HG03045 (cell line): ENCODE measurements around the gene TRIM66.

Source experiments
- ATAC-seq: cut with Tn5 transposase; IDR thresholded peaks from one replicate; pipeline ENCODE4 v1.9.1; 2021; ENCODE audit warnings: mild to moderate bottlenecking, moderate library complexity; ENCODE audit not compliant: unreplicated experiment

Gene TRIM66

GRCh38 chr11:8658321-8659057 lies 24.0 kb downstream of the TRIM66 start:
- no peak for ATAC-seq

- ATAC-seq: no peak
Observed at GRCh38 chr11:8656291-8656690, 26.2 kb downstream of the TRIM66 start.

- no peak for ATAC-seq
Observed at GRCh38 chr11:8654503-8654902, 28.0 kb downstream of the TRIM66 start.

GRCh38 chr11:8652140-8652539 lies 30.3 kb downstream of the TRIM66 start:
- ATAC-seq: no peak

GRCh38 chr11:8650401-8650990 lies 32.0 kb downstream of the TRIM66 start:
- ATAC-seq: no peak

- no peak for ATAC-seq
Observed at GRCh38 chr11:8649361-8649760, 33.1 kb downstream of the TRIM66 start.

GRCh38 chr11:8646873-8647272 lies 35.6 kb downstream of the TRIM66 start:
- no peak for ATAC-seq

- no peak for ATAC-seq
Observed at GRCh38 chr11:8642196-8642841, 40.1 kb downstream of the TRIM66 start.

- no peak for ATAC-seq
Observed at GRCh38 chr11:8641332-8641731, 41.1 kb downstream of the TRIM66 start.

GRCh38 chr11:8640267-8640906 lies 42.1 kb downstream of the TRIM66 start:
- no peak for ATAC-seq

- no peak for ATAC-seq
Observed at GRCh38 chr11:8639655-8640054, 42.8 kb downstream of the TRIM66 start.

- no peak for ATAC-seq
Observed at GRCh38 chr11:8638300-8638699, 44.2 kb downstream of the TRIM66 start.

- no peak for ATAC-seq
Observed at GRCh38 chr11:8636127-8636526, 46.3 kb downstream of the TRIM66 start.

GRCh38 chr11:8634498-8634897 lies 48.0 kb downstream of the TRIM66 start:
- ATAC-seq: no peak

GRCh38 chr11:8631395-8632118 lies 50.9 kb downstream of the TRIM66 start:
- no peak for ATAC-seq

- ATAC-seq: no peak
Observed at GRCh38 chr11:8624698-8625097, 57.8 kb downstream of the TRIM66 start.

- ATAC-seq: no peak
Observed at GRCh38 chr11:8621147-8621546, 61.3 kb downstream of the TRIM66 start.

GRCh38 chr11:8617063-8617462 lies 65.4 kb downstream of the TRIM66 start:
- ATAC-seq: no peak

GRCh38 chr11:8615291-8616032 lies 67.0 kb downstream of the TRIM66 start:
- no peak for ATAC-seq

GRCh38 chr11:8614497-8614896 lies 68.0 kb downstream of the TRIM66 start:
- ATAC-seq: no peak
